SK-N-SH (cell line): ENCODE measurements around the gene OR2C1. TPM values are rescaled to one million over a fixed set of nuclear protein-coding genes. Genes with fewer than 3 reads are reported as not detected.

Experiments used
- CTCF ChIA-PET: fragments of 300-600, 350-600 bp; formaldehyde crosslinking; extraction: SDS; loops from one replicate; lab custom pipeline; 2021; lab: Yijun Ruan, JAX
- POLR2A ChIA-PET: fragments of 350-600 bp; sonication (Branson Sonifier 250); formaldehyde crosslinking; extraction: SDS; loops from one replicate; lab custom pipeline; 2020; ENCODE audit warnings: antibody characterized with exemption, inconsistent platforms; lab: Yijun Ruan, JAX
- DNase-seq: peaks from one replicate; pipeline ENCODE4 v3.0.0; 2012
- H2AFZ ChIP-seq: fragments of 200-600 bp; sonication (generic); 2 replicates; pipeline ENCODE4 v1.8.1; 2016; ENCODE audit warnings: antibody characterized with exemption, mild to moderate bottlenecking, low read depth
- H3F3A ChIP-seq: fragments of 200-600 bp; sonication (generic); replicated peaks from 2 replicates; pipeline ENCODE3; 2016; ENCODE audit warnings: antibody characterized with exemption, mild to moderate bottlenecking; ENCODE audit not compliant: insufficient read depth
- H3K27ac ChIP-seq, 2 experiments: fragments of 200-500 bp in 1 of 2; fragments of 200-600 bp in 1 of 2; sonication (Bioruptor generic) in 1 of 2; sonication (generic), shearing (Covaris generic) in 1 of 2; 2 replicates each; pipeline versions ENCODE4 v1.5.1 to v1.6.1; 2014 to 2016; ENCODE audit warnings: low read depth in 2 of 2, inconsistent platforms in 1 of 2, low read length in 1 of 2, mild to moderate bottlenecking in 1 of 2, mixed read lengths in 1 of 2
- H3K27me3 ChIP-seq: fragments of 200-600 bp; sonication (generic), shearing (Covaris generic); 2 replicates; pipeline ENCODE4 v1.6.1; 2016; ENCODE audit warnings: mixed run types; ENCODE audit not compliant: insufficient read depth
- H3K36me3 ChIP-seq, 2 experiments: fragments of 200-500 bp in 1 of 2; fragments of 200-600 bp in 1 of 2; sonication (Bioruptor generic) in 1 of 2; sonication (generic) in 1 of 2; replicated peaks in 1 of 2; 2 replicates each; pipeline versions ENCODE3 to v1.5.1; 2014 to 2016; ENCODE audit warnings: low read length in 1 of 2, mild to moderate bottlenecking in 1 of 2; ENCODE audit not compliant: insufficient read depth in 2 of 2, control insufficient read depth in 1 of 2
- H3K4me1 ChIP-seq, 2 experiments: fragments of 200-500 bp in 1 of 2; fragments of 200-600 bp in 1 of 2; sonication (Bioruptor generic) in 1 of 2; sonication (generic), shearing (Covaris generic) in 1 of 2; 2 replicates each; pipeline versions ENCODE4 v1.5.1 to v1.6.1; 2014 to 2016; ENCODE audit warnings: low read depth in 1 of 2, low read length in 1 of 2, mixed run types in 1 of 2; ENCODE audit not compliant: insufficient read depth in 2 of 2, control insufficient read depth in 1 of 2
- H3K4me2 ChIP-seq: fragments of 200-600 bp; sonication (generic), shearing (Covaris generic); 2 replicates; pipeline ENCODE4 v1.6.1; 2017; ENCODE audit warnings: mixed run types
- H3K4me3 ChIP-seq, 2 experiments: fragments of 200-500 bp in 1 of 2; fragments of 200-600 bp in 1 of 2; sonication (Bioruptor generic) in 1 of 2; sonication (generic), shearing (Covaris generic) in 1 of 2; 2 replicates each; pipeline versions ENCODE4 v1.5.1 to v1.8.1; 2014 to 2016; ENCODE audit warnings: low read depth in 2 of 2, inconsistent platforms in 1 of 2, low read length in 1 of 2, mild to moderate bottlenecking in 1 of 2, mixed read lengths in 1 of 2, moderate library complexity in 1 of 2
- H3K79me2 ChIP-seq: fragments of 200-600 bp; sonication (generic); 2 replicates; pipeline ENCODE4 v1.8.1; 2017; ENCODE audit warnings: mild to moderate bottlenecking; ENCODE audit not compliant: insufficient read depth
- H3K9ac ChIP-seq: fragments of 200-600 bp; sonication (generic); 2 replicates; pipeline ENCODE4 v1.6.1; 2017; ENCODE audit warnings: mixed run types
- H3K9me2 ChIP-seq: fragments of 200-600 bp; sonication (generic); 2 replicates; pipeline ENCODE4 v1.6.1; 2017; ENCODE audit warnings: mixed run types
- H3K9me3 ChIP-seq: fragments of 200-600 bp; sonication (generic); 2 replicates; pipeline ENCODE4 v1.6.1; 2017; ENCODE audit warnings: mixed run types, mild to moderate bottlenecking, moderate library complexity
- H4K20me1 ChIP-seq: fragments of 200-600 bp; sonication (generic); 2 replicates; pipeline ENCODE4 v1.6.1; 2017; ENCODE audit warnings: mild to moderate bottlenecking, mixed run types; ENCODE audit not compliant: insufficient read depth
- CHD2 ChIP-seq: fragments of 150-350 bp; IDR thresholded peaks from 2 replicates; pipeline ENCODE4 v1.6.1; 2018; ENCODE audit warnings: low read length; ENCODE audit not compliant: partially characterized antibody
- EP300 ChIP-seq, 2 experiments: IDR thresholded peaks; 2 replicates each; pipeline versions ENCODE4 v1.4.0 to v1.6.1; 2012; ENCODE audit warnings: borderline replicate concordance in 1 of 2, low read depth in 1 of 2, low read length in 1 of 2
- FOXM1 ChIP-seq: IDR thresholded peaks from 2 replicates; pipeline ENCODE4 v1.4.0; 2012; ENCODE audit warnings: low read depth, mild to moderate bottlenecking
- GABPA ChIP-seq: IDR thresholded peaks from 2 replicates; pipeline ENCODE4 v1.4.0; 2012; ENCODE audit warnings: low read depth, mild to moderate bottlenecking
- GATA2 ChIP-seq: sonication (generic); formaldehyde crosslinking; IDR thresholded peaks from 2 replicates; pipeline ENCODE4 v1.5.0; 2020; ENCODE audit warnings: mild to moderate bottlenecking, missing genetic modification reagents
- POLR2AphosphoS5 ChIP-seq: IDR thresholded peaks from 2 replicates; pipeline ENCODE4 v1.6.1; 2012; ENCODE audit warnings: low read depth, low read length
- RFX5 ChIP-seq: IDR thresholded peaks from 2 replicates; pipeline ENCODE4 v1.6.1; 2012; ENCODE audit warnings: mild to moderate bottlenecking, improper control_type of control experiment, low read length
- SIN3A ChIP-seq: IDR thresholded peaks from 2 replicates; pipeline ENCODE4 v1.6.1; 2012; ENCODE audit warnings: low read depth, mild to moderate bottlenecking, low read length, moderate library complexity, borderline replicate concordance
- TEAD4 ChIP-seq: IDR thresholded peaks from 2 replicates; pipeline ENCODE4 v1.4.0; 2012; ENCODE audit warnings: mild to moderate bottlenecking, borderline replicate concordance; ENCODE audit not compliant: insufficient read depth
- USF1 ChIP-seq: IDR thresholded peaks from 2 replicates; pipeline ENCODE4 v1.4.0; 2012; ENCODE audit warnings: low read depth, borderline replicate concordance
- YY1 ChIP-seq: IDR thresholded peaks from 2 replicates; pipeline ENCODE4 v1.4.0; 2012; ENCODE audit warnings: low read depth, mild to moderate bottlenecking
- WGBS: methylation state at CpG from one replicate; pipeline ENCODE4 v1.1.6; 2017; ENCODE audit warnings: low lambda C conversion rate; 5-methylcytosine and 5-hydroxymethylcytosine counted together
- polyA plus RNA-seq, 3 experiments: library from polyadenylated mRNA; depleted of rRNA; stranded (reverse); fragments of >200 nt; gene quantifications; 2 replicates each; pipeline ENCODE4 v1.2.3, GENCODE V29; 2012
- TF ChIP-seq, protein P1 (sequence below): fragments of 150-350 bp; IDR thresholded peaks from 2 replicates; pipeline ENCODE4 v1.6.1; 2016; ENCODE audit warnings: mild to moderate bottlenecking, low read depth, low read length

The OR2C1 gene
- polyA plus RNA-seq, 1 of the 3 experiments (the other 2 are of a cell fraction): not detected

- no peak overlapping the region for H3K4me2 ChIP-seq
- H3K36me3 ChIP-seq: no peaks in the 10 kb centered on the region
- H3F3A ChIP-seq: peaks cover 4% of the 10 kb centered on the region
- peaks cover 40% of the 10 kb centered on the region for H3K27me3 ChIP-seq
- H3K79me2 ChIP-seq: no peaks in the 10 kb centered on the region
- POLR2A ChIA-PET: no interaction called here
- no peak for DNase-seq
- CTCF ChIA-PET: no interaction called here
- H2AFZ ChIP-seq: no peak overlapping the region
- no peaks in the 10 kb centered on the region for H3K9me3 ChIP-seq
- WGBS: 14% methylated on average over 4 of the region's 4 CpGs
- no peak overlapping the region for H3K27ac ChIP-seq
- no peaks in the 10 kb centered on the region for H3K9me2 ChIP-seq
- H3K4me1 ChIP-seq: no peaks in the 10 kb centered on the region; a peak in 1 of 4 replicates
- H3K4me3 ChIP-seq: no peak overlapping the region
- H4K20me1 ChIP-seq: no peaks in the 10 kb centered on the region
- TF ChIP-seq SIN3A (no peak), POLR2AphosphoS5 (no peak), EP300 (IDR thresholded peaks at IDR 0.05; ENCODE audit: borderline replicate concordance in 1 of 2, low read depth in 1 of 2, low read length in 1 of 2) (no peak), TEAD4 (no peak), YY1 (no peak), CHD2 (no peak), GABPA (no peak), RFX5 (no peak), FOXM1 (no peak), USF1 (no peak), GATA2 (CRISPR knock-in tag) (no peak)
- H3K9ac ChIP-seq: no peak overlapping the region
Observed at GRCh38 chr16:3348547-3349167, 7.0 kb upstream of the OR2C1 start.

DNA sequence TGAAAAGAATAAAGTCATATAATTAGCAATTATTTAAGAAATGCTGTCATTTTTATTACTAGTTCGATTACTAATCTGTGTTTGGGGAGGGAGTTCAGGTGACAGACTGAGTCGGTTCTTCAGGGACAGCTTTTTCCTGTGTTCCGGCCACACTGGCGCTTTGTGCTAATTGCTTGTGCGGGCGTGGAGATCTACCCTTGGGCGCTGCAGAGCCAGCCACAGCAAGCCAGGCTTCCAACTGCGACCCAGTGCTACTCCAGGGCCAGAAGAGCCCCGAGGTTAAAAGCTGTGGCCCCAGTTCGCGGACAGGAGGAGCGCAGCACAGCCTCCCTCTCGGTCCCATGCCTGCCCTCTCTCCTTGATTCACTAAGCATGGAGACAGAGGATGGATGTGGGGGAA is 6.5 kb upstream of the OR2C1 start:
- Histone ChIP-seq H3K27ac (no peak overlapping the region), H3K79me2 (no peaks in the 10 kb centered on the region), H3K9me3 (no peaks in the 10 kb centered on the region), H3K9ac (no peak overlapping the region), H3K9me2 (no peaks in the 10 kb centered on the region), H4K20me1 (no peaks in the 10 kb centered on the region), H3K4me2 (no peak overlapping the region), H2AFZ (no peak overlapping the region), H3K27me3 (peaks cover 45% of the 10 kb centered on the region), H3K36me3 (no peaks in the 10 kb centered on the region), H3K4me3 (no peak overlapping the region), H3K4me1 (no peaks in the 10 kb centered on the region; a peak in 1 of 4 replicates), H3F3A (peaks cover 4% of the 10 kb centered on the region)
- TF ChIP-seq, protein P1, sequence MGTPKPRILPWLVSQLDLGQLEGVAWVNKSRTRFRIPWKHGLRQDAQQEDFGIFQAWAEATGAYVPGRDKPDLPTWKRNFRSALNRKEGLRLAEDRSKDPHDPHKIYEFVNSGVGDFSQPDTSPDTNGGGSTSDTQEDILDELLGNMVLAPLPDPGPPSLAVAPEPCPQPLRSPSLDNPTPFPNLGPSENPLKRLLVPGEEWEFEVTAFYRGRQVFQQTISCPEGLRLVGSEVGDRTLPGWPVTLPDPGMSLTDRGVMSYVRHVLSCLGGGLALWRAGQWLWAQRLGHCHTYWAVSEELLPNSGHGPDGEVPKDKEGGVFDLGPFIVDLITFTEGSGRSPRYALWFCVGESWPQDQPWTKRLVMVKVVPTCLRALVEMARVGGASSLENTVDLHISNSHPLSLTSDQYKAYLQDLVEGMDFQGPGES: no peak
- peak; percentile 7 for DNase-seq
- POLR2A ChIA-PET: no interaction called here
- CTCF ChIA-PET: no interaction called here
- WGBS: 32% methylated on average over 8 of the region's 13 CpGs
